ENCODE data around the gene FES. TPM values are rescaled to one million over a fixed set of nuclear protein-coding genes. Genes with fewer than 3 reads are reported as not detected.

FES gene
- total and polyA plus RNA-seq, 5 donors = 15.6 to 21.0 (median 17.6) TPM

DNA sequence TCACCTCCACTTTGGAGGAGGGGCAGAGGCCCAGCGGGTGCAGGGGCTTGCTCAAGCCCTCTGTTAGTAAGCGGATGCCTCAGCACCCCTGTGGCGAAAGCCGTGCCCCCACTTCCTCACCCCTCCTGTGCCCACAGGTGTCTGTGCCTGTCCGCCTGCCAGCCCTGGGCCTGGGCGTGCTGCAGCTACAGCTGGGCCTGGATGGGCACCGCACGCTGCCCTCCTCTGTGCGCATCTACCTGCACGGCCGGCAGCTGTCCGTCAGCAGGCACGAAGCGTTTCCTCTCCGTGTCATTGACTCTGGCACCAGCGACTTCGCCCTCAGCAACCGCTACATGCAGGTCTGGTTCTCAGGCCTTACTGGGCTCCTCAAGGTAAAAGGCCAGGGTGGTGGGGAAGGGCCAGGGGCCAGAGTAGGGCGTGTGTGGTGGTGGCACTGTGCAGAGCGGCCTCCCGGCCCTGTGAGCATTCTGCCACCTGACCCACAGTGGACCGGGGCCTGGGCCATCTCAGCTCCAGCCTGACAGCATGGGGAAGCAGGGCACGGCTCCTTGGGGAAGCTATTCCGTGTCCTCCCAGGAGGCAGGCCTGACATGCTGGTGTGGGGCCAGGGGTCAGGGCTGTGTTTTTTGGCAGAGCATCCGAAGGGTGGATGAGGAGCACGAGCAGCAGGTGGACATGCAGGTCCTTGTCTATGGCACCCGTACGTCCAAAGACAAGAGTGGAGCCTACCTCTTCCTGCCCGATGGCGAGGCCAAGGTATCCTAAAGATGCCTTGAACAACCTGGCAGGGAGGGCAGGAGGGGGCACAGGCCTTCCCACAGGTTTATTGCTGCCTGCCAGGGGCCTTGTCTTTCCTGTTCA, 27.8 kb downstream of the FES start:
- ATAC-seq = no peak
- H3K27ac ChIP-seq (ENCODE audit: low read length) = no peak overlapping the region
- no peaks in the 10 kb centered on the region for H3K27me3 ChIP-seq (ENCODE audit: control insufficient read depth, insufficient read depth)
- no peaks in the 10 kb centered on the region for H3K9me3 ChIP-seq (ENCODE audit: control insufficient read depth, low read length)
- intact Hi-C loops (cut with DNase I) = no loop called here
- peak in 1 of 3 donors; percentile 51 for DNase-seq
- H3K4me3 ChIP-seq (ENCODE audit: low read length) = no peak overlapping the region
- H3K4me1 ChIP-seq (ENCODE audit: control insufficient read depth, insufficient read depth, low read length) = peaks cover 7% of the 10 kb centered on the region
- WGBS = 90% methylated on average over 30 of the region's 30 CpGs

DNA sequence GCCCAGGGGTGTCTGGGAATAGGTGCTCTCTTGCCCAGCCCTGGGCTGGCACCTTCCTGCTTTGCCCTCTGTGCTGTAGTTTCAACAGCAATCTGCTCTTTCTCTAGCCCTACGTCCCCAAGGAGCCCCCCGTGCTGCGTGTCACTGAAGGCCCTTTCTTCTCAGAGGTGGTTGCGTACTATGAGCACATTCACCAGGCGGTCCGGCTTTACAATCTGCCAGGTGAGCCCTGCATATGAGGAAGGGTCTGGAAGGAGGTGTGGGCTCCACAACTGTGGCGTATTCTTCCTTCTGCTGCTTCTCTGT, 28.4 kb downstream of the FES start:
- H3K27me3 ChIP-seq (ENCODE audit: control insufficient read depth, insufficient read depth) = no peaks in the 10 kb centered on the region
- peaks cover 5% of the 10 kb centered on the region for H3K4me1 ChIP-seq (ENCODE audit: control insufficient read depth, insufficient read depth, low read length)
- H3K4me3 ChIP-seq (ENCODE audit: low read length) = no peak overlapping the region
- no peak overlapping the region for H3K27ac ChIP-seq (ENCODE audit: low read length)
- intact Hi-C loops (cut with DNase I) = no loop called here
- WGBS = 95% methylated on average over 7 of the region's 7 CpGs
- DNase-seq = no peak
- no peaks in the 10 kb centered on the region for H3K9me3 ChIP-seq (ENCODE audit: control insufficient read depth, low read length)
- no peak for ATAC-seq

DNA sequence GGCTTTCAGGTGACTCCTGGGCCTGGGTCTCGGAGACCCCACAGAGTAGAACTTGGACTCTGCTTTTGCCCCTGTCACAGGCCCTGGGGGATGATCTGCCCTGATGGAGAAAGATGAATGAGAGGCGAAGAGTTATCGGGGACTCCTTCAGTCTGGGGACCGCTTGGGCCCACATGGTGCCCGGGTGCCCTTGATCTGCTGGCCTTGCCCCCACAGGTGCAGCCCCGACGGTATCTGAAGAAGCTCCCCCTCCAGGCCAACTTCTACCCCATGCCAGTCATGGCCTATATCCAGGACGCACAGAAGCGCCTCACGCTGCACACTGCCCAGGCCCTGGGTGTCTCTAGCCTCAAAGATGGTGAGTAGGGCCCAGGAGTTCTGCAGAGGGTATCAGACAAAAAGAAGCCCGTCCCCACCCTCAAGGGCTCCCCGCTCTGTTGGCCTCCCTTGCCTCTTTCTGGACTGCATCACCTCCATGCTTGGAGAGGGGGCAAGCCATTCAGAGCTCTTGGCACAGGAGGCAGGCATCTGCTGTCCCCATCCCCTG, 29.2 kb downstream of the FES start:
- Histone ChIP-seq H3K4me3 (ENCODE audit: low read length) (no peak overlapping the region), H3K27ac (ENCODE audit: low read length) (no peak overlapping the region), H3K27me3 (ENCODE audit: control insufficient read depth, insufficient read depth) (no peaks in the 10 kb centered on the region), H3K4me1 (ENCODE audit: control insufficient read depth, insufficient read depth, low read length) (peaks cover 5% of the 10 kb centered on the region), H3K9me3 (ENCODE audit: control insufficient read depth, low read length) (no peaks in the 10 kb centered on the region)
- ATAC-seq (no peak), DNase-seq (peak in 1 of 3 donors; percentile 35)
- intact Hi-C loops (cut with DNase I) = no loop called here
- WGBS = 95% methylated on average over 12 of the region's 12 CpGs

DNA sequence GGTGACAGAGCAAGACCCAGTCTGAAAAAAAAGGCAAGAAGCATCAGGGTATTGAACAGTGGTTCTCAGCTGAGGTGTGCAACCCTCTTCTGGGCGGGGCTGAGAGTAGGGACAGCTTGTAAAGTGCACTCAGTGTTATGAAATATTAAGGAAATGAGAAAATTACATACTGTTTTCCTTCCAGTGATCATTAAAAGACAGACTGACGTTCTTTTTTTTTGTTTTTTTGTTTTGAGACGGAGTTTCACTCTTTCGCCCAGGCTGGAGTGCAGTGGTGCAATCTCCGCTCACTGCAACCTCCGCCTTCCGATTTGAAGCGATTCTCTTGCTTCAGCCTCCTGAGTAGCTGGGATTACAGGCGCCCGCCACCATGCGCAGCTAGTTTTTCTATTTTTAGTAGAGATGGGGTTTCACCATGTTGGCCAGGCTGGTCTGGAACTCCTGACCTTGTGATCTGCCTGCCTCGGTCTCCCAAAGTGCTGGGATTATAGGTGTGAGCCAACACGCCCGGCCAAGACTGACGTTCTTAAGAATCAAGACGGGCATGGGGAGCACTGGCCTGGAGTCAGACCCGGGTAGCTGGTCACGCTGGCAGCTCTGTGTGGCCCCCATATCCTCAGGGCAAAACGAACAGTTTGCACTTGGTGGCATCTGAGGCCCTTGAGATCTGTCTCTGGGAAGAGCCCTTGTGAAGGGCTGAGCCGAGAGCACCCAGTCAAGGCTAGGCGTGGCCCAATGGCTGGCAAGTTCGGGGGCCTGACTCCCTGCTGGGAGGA, 30.2 kb downstream of the FES start:
- no peaks in the 10 kb centered on the region for H3K27me3 ChIP-seq (ENCODE audit: control insufficient read depth, insufficient read depth)
- H3K4me3 ChIP-seq (ENCODE audit: low read length) = no peak overlapping the region
- WGBS = 88% methylated on average over 22 of the region's 22 CpGs
- H3K9me3 ChIP-seq (ENCODE audit: control insufficient read depth, low read length) = no peaks in the 10 kb centered on the region
- no peak overlapping the region for H3K27ac ChIP-seq (ENCODE audit: low read length)
- peak in 2 of 3 donors; percentile 23 to 42 for DNase-seq
- intact Hi-C loops (cut with DNase I) = no loop called here
- ATAC-seq = no peak
- H3K4me1 ChIP-seq (ENCODE audit: control insufficient read depth, insufficient read depth, low read length) = peaks cover 5% of the 10 kb centered on the region

DNA sequence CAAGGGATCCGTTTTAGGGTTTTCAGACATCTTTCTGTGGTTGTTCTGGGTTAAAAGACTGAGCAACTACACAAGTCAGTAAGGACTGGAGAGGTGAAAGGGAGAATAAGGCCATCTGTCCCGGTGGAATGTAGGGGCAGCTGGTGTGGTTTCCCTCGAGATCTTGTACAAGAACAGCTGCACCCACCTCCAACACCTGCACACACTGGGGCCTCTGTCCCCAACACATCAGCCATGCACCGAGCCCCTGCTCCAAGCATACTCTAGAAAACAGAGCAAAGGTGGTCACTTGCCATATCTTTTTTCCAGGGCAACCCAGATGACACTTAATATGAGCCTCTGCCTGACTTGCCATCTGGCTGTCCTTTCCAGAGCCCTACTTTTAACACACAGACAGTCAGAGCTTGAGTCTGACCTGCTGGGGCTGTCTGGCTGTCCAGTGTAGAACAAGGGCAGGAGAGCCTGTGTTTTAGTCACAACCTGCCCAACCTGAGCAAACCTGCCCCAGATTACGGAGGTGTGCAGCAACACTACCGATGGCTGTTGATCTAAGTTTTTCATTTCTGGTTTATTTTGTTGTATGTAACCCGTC, 31.0 kb downstream of the FES start:
- Histone ChIP-seq H3K4me3 (ENCODE audit: low read length) (no peak overlapping the region), H3K4me1 (ENCODE audit: control insufficient read depth, insufficient read depth, low read length) (peaks cover 5% of the 10 kb centered on the region), H3K27me3 (ENCODE audit: control insufficient read depth, insufficient read depth) (no peaks in the 10 kb centered on the region), H3K27ac (ENCODE audit: low read length) (peak overlapping the region; percentile 43), H3K9me3 (ENCODE audit: control insufficient read depth, low read length) (no peaks in the 10 kb centered on the region)
- ATAC-seq (peak in 1 of 2 donors; percentile 1), DNase-seq (peak in 1 of 3 donors; percentile 22)
- 77% methylated on average over 7 of the region's 7 CpGs for WGBS
- intact Hi-C loops (cut with DNase I) = no loop called here

DNA sequence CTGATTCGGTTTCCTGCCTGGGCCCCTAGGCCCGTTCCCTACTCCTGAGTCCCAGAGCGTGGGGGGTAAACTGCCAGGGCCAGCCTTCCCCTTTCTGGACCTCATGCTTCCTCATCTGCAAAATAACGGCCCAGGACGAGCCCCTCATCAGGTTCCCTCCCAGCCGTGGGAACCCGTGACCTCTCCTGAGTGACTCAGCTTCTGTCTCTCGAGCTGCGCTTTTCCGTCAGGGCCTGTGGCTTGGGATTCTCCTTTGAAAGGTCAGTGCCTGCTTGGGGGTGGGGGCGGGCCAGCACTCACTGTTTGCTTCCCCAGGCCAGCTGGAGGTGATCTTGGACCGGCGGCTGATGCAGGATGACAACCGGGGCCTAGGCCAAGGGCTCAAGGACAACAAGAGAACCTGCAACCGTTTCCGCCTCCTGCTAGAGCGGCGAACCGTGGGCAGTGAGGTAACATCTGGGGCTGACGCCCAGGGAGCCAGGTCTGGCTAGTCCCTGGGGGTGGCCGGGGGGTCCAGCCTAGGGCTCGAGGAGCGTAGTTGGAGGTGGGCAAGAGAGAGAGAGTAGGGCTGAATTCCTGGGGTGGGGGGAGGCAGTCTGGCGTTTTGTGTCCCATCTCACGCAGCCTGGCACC, 31.6 kb downstream of the FES start:
- peak; percentile 57 to 74 (median 68) for DNase-seq
- Histone ChIP-seq H3K9me3 (ENCODE audit: control insufficient read depth, low read length) (no peaks in the 10 kb centered on the region), H3K27me3 (ENCODE audit: control insufficient read depth, insufficient read depth) (no peaks in the 10 kb centered on the region), H3K4me3 (ENCODE audit: low read length) (no peak overlapping the region), H3K4me1 (ENCODE audit: control insufficient read depth, insufficient read depth, low read length) (peaks cover 5% of the 10 kb centered on the region), H3K27ac (ENCODE audit: low read length) (peak overlapping the region; percentile 43)
- intact Hi-C loops (cut with DNase I) = no loop called here
- ATAC-seq = peak; percentile 30 to 56
- WGBS = 68% methylated on average over 25 of the region's 25 CpGs

DNA sequence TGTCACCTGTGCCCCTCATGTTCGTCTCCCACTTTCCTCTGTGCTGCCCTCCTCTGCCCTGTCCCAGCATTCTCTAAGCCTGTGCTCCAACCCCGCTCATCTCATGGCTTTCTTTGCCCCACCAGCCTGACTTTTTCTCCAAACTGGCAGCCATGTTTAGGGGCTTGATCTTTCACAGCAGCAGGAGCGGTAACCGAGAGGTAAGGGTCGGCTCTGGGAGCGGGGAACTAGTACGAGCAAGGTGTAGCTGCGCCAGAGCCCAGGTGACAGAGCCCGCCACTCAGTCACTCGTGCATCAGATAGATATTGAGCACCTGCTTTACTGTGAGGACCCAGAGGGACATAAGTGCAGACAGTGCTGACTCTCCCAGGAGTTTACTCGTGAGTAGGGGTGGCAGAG, 32.2 kb downstream of the FES start:
- 86% methylated on average over 11 of the region's 11 CpGs for WGBS
- intact Hi-C loops (cut with DNase I) = no loop called here
- peak overlapping the region; percentile 27 for H3K27ac ChIP-seq (ENCODE audit: low read length)
- no peak overlapping the region for H3K4me3 ChIP-seq (ENCODE audit: low read length)
- ATAC-seq = no peak
- peak in 1 of 3 donors; percentile 10 for DNase-seq
- no peaks in the 10 kb centered on the region for H3K27me3 ChIP-seq (ENCODE audit: control insufficient read depth, insufficient read depth)
- H3K4me1 ChIP-seq (ENCODE audit: control insufficient read depth, insufficient read depth, low read length) = peaks cover 5% of the 10 kb centered on the region
- no peaks in the 10 kb centered on the region for H3K9me3 ChIP-seq (ENCODE audit: control insufficient read depth, low read length)

DNA sequence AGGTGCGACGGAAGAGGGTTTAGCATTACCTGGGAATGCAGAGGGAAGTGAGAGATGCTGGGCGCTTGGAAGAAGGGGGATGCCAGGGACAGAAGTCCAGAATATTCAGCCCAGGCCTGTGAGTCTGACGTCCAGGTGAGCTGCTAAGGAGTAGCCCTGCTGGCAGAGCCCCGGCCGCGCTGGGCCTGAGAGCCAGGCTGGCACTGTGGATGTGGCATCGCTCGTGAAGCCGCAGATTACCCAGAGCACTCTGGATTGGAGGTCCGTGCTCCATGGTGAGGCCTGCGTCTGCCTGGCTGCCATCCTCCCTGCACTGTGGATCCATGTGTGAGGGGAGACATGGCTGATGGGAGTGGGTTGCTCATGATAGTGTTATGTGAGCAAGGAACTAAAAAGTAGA, 33.3 kb downstream of the FES start:
- Histone ChIP-seq H3K4me1 (ENCODE audit: control insufficient read depth, insufficient read depth, low read length) (peaks cover 5% of the 10 kb centered on the region), H3K27me3 (ENCODE audit: control insufficient read depth, insufficient read depth) (no peaks in the 10 kb centered on the region), H3K27ac (ENCODE audit: low read length) (peak overlapping the region; percentile 30), H3K9me3 (ENCODE audit: control insufficient read depth, low read length) (no peaks in the 10 kb centered on the region), H3K4me3 (ENCODE audit: low read length) (no peak overlapping the region)
- 95% methylated on average over 12 of the region's 12 CpGs for WGBS
- DNase-seq = peak in 1 of 3 donors; percentile 39
- no peak for ATAC-seq
- intact Hi-C loops (cut with DNase I) = no loop called here

DNA sequence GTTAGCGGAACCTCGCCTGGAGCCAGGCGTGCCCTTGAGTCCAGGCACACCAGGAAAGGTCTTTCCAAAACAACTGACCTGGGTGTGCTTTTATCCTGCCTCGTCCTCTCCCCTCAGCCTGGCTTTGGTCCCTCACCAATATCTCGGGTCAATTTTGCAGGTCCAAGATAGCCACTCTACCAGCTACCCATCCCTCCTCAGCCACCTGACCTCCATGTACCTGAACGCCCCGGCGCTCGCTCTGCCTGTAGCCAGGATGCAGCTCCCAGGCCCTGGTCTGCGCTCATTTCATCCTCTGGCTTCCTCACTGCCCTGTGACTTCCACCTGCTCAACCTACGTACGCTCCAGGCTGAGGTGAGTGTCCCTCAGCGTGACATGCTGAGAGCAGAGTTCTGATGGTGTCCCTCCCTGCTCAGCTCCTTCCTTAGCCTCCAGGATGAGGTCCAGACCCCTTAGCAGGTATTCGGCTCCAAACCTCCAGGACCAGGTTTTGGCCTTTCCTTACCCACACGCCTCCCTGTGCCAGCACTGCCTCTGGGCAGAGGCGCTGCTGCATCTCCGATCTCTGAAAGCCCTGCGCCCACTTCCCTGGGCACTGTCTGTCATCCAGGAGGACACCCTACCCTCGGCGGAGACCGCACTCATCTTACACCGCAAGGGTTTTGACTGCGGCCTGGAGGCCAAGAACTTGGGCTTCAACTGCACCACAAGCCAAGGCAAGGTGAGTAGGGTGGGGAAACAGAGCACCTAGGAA, 33.9 kb downstream of the FES start:
- H3K9me3 ChIP-seq (ENCODE audit: control insufficient read depth, low read length) = no peaks in the 10 kb centered on the region
- peak overlapping the region; percentile 92 for H3K27ac ChIP-seq (ENCODE audit: low read length)
- H3K4me3 ChIP-seq (ENCODE audit: low read length) = no peak overlapping the region
- DNase-seq (peak in 1 of 3 donors; percentile 26), ATAC-seq (no peak)
- intact Hi-C loops (cut with DNase I) = no loop called here
- 91% methylated on average over 23 of the region's 23 CpGs for WGBS
- H3K4me1 ChIP-seq (ENCODE audit: control insufficient read depth, insufficient read depth, low read length) = peaks cover 5% of the 10 kb centered on the region
- H3K27me3 ChIP-seq (ENCODE audit: control insufficient read depth, insufficient read depth) = no peaks in the 10 kb centered on the region

DNA sequence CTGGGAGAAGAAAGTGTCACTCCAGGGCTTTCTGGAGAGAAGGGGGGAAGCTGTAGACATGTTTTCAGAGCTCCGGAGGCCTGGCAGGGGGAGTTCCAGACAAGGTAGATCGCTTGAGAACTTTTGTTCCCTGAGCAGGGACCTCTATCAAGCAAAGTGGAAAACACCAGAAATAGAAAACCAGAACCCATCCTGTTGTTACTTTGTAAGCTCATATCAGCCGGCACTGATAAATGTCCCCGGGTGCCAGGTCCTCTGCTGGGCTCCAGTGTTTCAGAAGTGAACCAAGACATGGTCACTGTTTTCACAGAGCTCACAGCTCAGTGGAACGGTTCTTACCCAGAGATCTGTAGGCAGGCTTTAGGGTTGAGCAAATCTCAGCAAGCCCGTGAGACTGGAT, 34.5 kb downstream of the FES start:
- peak in 1 of 3 donors; percentile 48 for DNase-seq

More for the DNA sequence above, 34.5 kb downstream of the FES start:
- H3K27me3 ChIP-seq (ENCODE audit: control insufficient read depth, insufficient read depth) = no peaks in the 10 kb centered on the region
- no peaks in the 10 kb centered on the region for H3K9me3 ChIP-seq (ENCODE audit: control insufficient read depth, low read length)
- intact Hi-C loops (cut with DNase I) = no loop called here
- peak in 1 of 2 donors; percentile 20 for ATAC-seq
- peaks cover 5% of the 10 kb centered on the region for H3K4me1 ChIP-seq (ENCODE audit: control insufficient read depth, insufficient read depth, low read length)
- H3K4me3 ChIP-seq (ENCODE audit: low read length) = no peak overlapping the region
- peak overlapping the region; percentile 92 for H3K27ac ChIP-seq (ENCODE audit: low read length)
- 60% methylated on average over 6 of the region's 6 CpGs for WGBS

Measured in right cardiac atrium (tissue), 5 donors.